HG03280 (cell line): ENCODE measurements around the gene CASQ1.

Source experiments
- ATAC-seq: cut with Tn5 transposase; IDR thresholded peaks from one replicate; pipeline ENCODE4 v1.9.1; 2021; ENCODE audit warnings: mild to moderate bottlenecking, moderate library complexity; ENCODE audit not compliant: unreplicated experiment

Gene CASQ1

DNA sequence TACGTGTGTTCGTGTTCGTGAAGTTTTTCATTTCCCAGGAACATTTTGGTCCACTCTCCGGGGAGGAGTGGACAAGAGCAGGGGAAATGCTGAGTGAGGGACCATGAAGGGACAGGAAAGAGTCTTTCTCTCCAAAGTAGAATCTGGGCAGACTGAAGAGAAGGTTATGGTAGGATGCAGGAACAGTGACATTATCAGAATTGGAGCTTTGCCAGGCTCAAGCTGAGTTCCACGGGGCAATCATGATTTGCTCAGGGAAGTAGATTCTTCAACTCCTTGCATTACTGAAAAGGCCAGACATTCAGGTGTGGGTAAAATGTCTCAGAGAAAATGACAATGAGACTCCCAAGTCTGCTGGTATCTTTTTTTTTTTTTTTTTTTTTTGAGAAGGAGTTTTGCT, 22.4 kb upstream of the CASQ1 start:
- ATAC-seq, result no peak

DNA sequence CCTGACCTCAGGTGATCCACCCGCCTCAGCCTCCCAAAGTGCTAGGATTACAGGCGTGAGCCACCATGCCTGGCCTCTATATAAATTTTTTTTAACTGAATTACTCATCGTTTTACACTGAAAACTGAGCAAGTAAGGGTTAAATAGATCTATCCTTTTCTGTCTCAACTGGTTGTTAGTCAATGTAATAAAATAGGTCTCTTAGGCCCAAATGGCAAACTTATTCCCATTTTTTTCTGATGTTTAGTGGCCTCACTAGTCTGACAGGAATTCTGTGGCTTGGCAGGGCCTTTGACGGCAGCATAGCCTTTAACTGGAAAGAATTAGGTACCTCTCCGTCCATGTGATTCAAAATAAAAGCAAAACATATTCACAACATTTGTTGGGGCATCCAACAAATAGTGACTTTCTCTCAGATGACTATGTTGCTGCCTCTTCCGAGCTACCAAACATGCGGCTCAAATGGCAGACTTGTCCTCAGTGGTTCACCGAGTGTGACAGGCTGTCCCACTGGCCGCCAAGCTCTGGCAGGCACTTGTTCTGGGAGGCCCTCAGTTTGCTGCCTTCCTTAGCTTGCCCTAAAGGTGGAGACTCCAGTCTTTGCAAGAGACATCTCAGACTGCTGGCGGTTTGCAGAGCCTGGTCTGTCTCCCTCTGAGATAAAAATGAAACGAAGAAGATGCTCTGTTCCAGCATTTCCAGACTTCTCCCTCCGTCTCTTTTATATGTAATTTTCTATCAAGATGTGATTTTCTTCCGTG, 21.6 kb upstream of the CASQ1 start:
- ATAC-seq, result no peak

DNA sequence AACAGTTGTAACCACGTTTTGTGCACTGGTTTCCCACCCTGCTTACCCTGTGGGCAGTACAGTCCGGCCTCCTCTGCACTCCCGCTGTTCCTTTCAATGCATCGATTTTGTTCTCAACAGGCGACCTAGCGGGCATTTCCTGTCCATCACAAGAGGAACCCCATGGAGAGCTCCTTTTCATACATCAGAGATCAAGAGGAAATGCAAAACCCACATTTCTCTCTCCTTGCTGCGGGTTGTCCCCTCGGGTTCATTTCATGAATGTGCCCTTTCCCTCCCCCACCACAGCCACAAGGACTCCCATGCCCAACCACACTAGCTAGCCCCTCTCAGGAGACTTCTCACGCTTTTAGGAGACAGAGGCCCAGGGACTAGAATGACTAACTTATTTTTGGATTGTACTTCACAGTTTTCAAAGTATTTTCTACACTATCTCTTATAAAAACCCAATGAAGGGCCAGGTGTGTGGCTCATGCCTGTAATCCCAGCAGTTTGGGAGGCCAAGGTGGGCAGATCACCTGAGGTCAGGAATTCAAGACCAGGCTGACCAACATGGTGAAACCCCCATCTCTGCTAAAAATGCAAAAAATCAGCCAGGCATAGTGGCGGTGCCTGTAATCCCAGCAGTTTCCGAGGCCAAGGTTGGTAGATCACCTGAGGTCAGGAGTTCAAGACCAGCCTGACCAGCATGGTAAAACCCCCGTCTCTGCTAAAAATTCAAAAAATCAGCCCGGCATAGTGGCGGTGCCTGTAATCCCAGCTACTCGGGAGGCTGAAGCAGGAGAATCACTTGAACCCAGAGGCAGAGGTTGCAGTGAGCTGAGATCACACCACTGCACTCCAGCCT, 20.6 kb upstream of the CASQ1 start:
- ATAC-seq, result no peak

DNA sequence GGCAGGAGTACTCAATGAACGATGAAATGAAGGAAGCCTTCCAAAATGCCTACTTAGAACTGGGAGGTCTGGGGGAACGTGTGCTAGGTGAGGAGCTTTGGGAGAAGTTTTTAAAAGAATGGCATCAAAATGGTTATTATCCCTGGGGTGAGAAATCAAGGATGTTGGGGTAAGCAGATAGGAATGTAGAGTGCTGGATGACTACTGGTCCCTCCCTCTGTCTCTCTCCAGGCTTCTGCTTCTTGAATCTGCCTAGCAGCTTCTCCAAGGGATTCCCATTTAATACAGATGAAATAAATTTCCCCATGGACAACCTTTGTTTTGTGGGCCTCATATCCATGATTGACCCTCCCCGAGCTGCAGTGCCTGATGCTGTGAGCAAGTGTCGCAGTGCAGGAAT, 19.0 kb upstream of the CASQ1 start:
- ATAC-seq, result no peak

DNA sequence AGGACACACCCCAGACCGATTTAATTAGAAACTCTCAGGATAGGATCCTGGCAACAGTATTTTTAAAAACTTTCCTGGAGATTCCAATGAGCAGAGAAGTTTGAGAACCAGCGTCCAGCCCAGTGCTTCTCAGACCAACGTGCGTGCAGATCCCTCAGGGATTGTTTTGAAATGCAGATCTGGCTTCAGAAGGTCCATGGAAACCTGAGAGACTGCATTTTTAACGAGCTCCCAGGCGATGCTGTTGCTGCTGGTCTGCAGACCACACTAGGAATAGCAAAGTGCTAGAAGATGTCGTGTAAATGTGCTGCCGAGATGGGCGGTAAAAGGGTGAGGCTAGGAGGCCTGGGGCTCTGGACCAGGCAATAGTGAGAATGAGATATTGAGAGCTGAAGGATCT, 18.4 kb upstream of the CASQ1 start:
- ATAC-seq, result no peak

DNA sequence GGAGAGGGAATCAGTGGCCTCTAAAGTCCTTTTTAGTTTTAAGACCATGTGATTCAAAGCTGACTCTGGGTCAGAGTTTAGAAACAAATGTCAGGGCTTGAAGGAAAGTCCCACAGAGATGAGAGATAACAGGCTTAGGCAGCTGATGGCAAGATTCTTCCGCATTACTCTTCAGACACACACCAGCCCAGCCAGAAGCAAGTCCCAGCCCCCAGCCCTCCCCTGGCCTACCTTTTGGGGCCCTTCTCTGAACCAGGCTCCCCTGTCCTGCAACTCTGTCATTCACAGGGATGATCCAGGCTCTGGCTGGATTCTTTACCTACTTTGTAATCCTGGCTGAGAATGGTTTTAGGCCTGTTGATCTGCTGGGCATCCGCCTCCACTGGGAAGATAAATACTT, 13.1 kb upstream of the CASQ1 start:
- no peak for ATAC-seq

DNA sequence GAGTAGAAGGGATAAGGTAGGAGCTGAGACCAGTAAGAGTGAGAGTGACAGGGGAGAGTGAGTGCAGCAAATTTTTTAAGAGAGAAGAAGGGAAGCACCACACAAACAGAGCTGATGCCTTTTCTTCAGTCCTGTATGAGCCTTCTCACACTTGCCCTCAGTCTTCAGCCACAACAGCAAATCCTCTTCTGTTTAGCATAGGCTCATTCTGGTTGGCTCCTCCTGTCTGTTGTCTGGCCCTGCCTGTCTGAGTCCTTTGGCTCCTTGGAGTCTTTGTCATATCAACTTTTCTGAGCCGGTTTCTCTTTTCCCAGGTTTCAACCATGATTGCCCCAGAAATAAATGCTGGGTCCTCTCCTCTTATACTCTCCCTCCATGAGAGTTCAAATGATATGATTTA, 12.7 kb upstream of the CASQ1 start:
- no peak for ATAC-seq

DNA sequence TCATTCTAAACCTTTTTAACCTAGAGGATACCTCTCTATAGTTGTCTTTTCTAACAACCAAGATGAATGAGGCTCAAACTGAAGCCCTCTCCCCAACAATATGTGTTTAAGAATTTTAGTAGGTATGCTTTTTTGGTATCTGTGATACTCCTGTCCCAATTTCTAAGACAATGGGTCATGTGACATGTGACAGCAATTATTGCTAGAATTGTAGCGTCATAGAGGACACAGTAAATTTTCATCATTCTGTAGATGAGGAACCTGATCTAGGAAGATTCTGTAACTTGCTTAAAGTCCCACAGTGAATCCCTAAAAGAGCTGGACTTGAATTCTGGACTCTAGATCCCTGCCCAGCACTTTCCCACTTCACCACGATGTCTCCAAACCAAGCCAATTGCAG, 11.6 kb upstream of the CASQ1 start:
- ATAC-seq, result no peak

DNA sequence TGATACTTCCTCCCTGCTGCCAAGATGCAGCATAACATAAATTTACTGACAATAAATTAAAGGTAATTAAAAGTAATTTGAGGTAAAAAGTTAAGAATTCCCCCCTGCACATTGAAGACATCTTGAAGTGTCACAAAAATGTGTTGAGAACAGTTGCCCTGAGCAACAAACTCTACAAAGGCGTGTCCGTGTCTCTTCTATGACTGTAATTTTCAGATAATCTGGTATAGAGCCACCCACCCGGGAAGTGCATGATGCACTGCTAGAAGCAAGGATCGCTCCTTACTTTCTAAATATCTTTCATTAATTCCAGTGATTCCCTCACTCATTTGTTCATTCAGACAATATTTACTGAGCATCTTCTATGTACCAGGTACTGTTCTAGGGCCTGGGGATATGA, 11.0 kb upstream of the CASQ1 start:
- ATAC-seq, result no peak

DNA sequence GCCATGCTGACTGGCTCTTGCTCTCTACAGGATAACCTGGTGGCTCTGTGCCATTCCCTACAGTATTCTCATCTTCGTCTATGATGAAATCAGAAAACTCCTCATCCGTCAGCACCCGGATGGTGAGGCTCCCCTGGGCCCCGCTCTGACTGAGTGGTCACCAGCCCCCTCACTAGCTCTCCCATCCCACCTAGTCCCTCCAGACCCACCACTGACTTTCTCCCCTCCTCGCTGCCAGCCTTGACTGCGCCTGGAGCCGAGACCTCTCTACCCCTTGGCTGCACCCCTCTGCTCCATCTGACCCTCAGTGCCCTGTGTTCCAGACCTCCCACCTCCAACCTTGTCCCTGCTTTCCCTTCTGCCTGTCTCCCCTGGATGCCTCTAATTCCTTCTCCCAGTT, 4.1 kb upstream of the CASQ1 start:
- ATAC-seq, result no peak

DNA sequence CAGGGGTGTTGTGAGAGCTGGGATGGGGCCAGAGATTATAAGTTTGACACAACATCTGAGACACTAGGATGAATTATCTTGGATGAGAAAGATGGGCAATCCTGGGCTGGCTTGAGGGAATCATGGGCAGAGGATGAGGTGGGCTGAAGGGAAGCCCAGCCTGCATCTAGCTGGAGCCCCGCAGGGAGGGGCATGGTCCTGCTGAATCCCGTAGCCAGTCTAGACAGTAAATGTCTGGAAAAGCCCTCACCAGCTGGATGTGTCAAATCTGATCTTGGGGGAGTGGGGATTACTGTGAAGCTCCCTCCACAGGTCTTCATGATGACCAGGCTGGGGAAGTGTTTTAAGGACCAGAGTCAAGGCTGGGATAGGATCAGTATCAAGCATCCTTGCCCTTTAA, 3.6 kb upstream of the CASQ1 start:
- no peak for ATAC-seq

DNA sequence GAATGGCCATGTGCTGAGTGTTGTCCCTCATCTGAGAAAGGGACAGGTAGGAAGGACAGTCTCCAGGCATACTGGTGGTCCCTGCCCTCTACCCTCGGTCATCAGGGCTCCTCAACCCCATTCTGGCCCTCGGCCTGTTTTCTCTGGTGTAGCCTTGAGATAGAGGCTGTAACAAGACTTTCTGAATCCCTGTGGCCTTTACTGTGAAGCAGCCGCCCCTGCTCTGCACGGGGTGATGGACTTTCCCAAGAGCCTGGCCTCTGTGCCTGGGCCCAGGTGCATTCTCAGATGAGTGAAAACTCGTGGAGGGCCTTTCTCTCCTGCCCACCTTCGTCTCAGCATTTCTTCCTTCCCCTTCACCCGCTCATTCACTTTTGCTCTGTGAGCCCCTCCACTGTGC, 3.0 kb upstream of the CASQ1 start:
- no peak for ATAC-seq

DNA sequence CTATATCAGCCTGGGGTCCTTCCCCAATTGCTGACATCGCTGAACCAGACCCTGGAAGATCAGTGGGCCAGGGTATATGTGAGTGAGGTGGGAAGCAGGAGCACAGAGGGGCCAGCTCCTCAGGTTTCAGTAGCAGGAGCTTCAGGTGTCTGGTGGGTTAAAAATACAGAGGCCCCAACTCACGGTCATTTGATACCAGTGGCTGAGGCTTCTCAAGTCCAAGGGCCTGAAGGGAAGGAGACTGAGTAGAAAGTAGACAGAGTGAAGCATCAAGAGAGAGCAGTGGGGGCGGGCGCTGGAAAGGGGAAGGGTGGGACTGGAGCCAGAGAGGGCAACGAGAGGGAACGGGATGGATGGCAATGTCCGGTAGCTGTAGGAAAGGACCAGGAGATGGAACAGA, 2.0 kb upstream of the CASQ1 start:
- no peak for ATAC-seq

DNA sequence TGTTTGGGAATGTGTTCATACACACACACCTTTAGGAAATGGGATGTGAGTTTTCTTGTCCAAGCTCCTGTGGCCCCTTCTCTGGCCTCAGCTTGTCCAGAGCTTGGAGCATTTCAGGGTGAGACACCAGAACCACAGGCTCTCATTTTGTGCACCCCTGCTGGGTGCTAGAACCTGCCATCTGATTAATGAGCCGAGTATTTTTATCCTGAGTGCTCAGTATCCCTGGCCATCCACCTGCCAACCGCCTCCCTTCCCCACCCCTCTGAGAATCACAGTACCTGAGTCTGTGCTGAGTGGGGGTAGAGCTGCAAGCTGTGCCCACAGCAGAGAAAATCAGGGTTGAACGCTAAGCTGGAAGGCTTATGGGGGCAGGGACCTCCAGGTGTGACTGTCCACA, 1.4 kb downstream of the CASQ1 start:
- ATAC-seq, result no peak

DNA sequence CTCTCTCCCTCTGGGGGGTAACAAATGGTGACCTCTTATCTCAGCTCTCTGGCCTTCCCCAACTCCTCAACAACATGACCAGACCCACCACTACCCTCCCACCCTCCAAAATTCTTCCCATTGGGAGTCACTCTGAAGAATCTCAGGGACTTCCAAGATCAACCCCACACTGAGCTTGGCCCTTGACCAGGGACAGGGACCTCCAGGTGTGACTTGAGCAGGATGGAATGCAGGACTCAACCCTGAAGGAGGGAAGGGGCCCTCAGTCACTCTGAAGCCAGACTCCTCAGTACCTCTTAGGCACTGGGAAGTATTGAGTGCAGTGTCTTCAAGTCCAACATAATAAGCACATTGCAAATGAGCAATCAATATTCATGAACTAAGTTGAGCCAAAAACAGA, 1.9 kb downstream of the CASQ1 start:
- ATAC-seq, result no peak

DNA sequence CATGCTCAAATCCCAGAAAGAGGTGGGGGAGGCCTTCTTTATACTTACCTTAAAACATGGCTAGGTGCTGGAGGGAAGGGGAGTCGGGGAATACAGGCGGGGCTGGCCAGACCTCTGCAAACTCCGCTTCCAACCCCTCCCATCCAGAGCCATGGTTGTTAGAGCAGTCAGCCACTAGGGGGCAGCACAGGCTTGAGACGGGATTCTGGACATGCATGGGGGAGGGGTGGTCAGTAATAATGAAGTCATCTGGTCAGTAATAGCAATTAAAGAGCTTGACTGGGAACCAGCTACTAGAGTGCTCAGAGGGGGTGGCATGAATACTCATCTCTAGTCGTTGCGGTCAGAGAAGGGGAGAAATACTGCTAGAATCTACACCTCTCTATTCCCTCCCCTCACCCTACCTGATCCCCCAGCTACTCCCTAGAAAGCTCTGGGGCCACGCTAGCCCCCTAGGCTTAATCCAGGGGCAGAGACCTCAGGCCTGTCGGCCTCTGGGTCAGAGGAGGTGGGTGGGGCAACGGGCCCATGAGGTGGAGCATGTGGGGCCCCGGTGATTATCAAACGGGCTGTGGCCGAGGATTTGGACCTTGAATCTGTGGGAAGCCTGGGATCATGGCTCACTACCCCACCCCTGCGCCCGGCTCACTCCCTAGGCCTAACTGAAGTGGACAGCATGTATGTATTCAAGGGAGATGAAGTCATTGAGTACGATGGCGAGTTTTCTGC, 2.9 kb downstream of the CASQ1 start:
- ATAC-seq, result no peak

DNA sequence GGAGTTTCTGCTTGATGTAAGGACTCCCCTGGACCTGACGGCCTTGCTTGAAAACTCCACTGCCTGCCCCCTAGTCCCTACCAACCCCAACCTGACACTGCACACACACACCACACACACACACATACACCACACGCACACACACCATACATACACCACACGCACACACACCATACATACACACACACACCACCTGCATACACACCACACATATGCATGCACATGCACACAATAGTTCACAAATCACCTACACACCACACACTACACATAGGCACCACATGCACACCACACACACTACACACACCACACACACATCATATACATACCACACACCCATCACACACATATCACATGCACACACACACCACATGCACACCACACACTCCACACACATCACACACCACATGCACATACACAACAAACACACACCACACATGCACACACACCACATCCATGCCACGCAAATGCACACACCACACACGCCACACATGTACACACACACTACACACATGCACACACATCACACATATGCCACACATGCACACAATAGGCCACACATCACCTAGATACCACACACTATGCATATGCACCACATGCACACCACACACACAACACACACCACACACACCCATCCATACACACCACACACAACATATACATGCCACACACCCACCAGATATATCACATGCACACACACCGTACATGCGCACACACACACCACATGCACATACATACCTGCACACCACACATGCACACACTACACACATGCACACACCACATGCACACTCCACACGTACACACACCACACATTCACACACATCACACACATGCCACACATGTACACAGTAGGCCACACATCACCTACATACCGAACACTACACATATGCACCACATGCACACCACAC, 3.7 kb downstream of the CASQ1 start:
- ATAC-seq, result no peak

DNA sequence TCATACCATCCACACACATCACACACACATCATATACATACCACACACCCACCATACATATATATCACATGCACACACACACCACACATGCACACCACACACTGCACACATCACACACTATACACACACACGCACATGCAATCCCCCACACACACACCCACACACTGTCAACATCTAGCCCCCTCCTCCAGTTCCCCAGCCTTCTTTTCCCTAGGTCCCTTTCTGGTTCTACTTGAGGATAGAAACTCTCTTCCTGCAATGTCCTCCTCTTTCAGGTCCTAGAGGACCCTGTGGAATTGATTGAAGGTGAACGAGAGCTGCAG, 4.3 kb downstream of the CASQ1 start:
- ATAC-seq, result no peak

DNA sequence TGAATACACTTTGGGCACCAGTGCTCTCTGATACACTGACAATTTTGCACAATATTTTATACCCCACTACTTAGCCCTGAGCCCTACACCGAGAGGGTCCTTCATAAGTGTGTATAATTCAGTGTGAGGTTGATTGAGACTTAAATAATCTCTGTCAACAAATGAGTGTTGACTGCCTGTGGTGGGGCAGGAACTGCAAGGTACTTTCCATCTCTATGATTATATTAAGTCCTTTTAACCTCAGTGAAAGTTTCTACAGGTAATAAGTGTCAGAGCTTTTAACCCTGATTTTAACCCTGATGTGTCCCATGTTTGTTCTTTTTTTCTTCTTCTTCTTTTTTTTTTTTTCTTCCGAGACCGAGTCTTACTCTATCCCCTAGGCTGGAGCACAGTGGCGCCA, 5.8 kb downstream of the CASQ1 start:
- ATAC-seq, result no peak

DNA sequence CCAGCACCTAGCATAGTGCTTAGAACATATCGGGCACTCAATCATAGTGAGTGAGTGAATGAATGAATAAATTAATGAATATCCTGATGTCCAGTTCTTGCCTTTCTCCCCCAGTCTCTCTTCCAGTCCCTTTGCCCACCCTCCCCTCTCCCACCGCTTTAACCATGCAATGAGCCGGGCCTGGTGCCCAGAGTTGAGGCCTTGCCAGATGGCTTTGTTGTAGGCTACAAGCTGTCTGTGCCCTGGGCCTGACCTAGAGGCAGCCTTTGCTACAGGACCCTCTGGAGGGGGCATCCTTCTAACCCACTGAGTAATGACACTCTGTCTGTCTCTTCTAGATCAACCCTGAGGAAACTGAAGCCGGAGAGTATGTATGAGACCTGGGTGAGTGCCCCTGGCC, 6.9 kb downstream of the CASQ1 start:
- ATAC-seq, result no peak

DNA sequence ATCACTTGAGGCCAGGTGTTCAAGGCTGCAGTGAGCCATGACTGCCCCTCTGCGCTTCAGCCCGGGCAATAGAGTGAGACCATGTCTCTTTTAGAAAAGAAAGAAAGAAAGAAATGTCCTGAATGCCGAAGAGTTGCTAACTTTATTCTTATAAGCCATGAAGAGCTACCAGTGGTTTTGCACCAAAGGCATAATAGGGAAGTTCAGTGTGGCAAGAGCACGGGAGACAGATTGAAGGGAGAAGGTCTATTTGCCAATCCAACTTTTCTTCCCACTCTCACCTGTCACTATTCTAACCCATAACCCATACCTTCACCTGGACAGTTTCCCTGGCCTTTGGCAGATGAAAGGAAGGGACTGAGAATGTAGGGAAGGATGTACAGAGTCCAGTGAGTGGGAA, 10.4 kb downstream of the CASQ1 start:
- no peak for ATAC-seq
